ENCODE data around the gene PHACTR4. TPM values are rescaled to one million over a fixed set of nuclear protein-coding genes. Genes with fewer than 3 reads are reported as not detected.

Gene PHACTR4
- total and polyA plus RNA-seq, 9 of the 15 experiments (the other 6 are each of a cell fraction or from before 2014, with no cell fraction given) = 6.4 to 43.6 (median 14.2) TPM

DNA sequence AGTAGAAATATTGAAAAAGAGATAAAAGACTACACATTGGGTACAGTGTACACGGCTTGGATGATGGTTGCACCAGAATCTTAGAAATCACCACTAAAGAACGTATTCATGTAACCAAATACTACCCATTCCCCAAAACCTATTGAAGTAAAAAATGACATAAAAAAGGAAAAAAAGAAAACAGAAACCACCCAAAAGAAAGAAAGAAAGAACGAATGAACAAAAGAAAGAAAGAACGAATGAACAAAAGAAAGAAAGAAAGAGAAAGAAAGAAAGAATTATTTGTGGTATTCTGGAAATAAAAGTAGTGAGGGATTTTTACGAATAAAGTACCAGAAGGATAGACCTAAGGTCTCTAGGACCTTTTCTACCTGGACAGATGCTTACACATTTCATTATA is 42.1 kb downstream of the PHACTR4 start:
- Histone ChIP-seq H3K9ac (ENCODE audit: insufficient read depth in 1 of 2, low read depth in 2 of 2, low read length in 2 of 2) (no peak overlapping the region), H3K9me1 (ENCODE audit: control insufficient read depth, insufficient read depth, low read length) (no peaks in the 10 kb centered on the region), H3K27ac (ENCODE audit: extremely low read depth, low read depth, low read length) (no peak overlapping the region), H4K20me1 (replicated peaks; ENCODE audit: control insufficient read depth, insufficient read depth, low read length) (0 out of 2 replicates have a peak, but pooled peaks cover 4% of the 10 kb centered on the region), H3K9me3 (replicated peaks; ENCODE audit: control insufficient read depth, insufficient read depth, low read depth, low read length) (no peaks in the 10 kb centered on the region), H3K4me1 (replicated peaks in 1 of 2; ENCODE audit: control insufficient read depth in 2 of 2, insufficient read depth in 2 of 2, low read length in 2 of 2) (peaks cover 7 to 33% of the 10 kb centered on the region in 2 experiments; a peak in 4 of 5 replicates), H3K79me2 (ENCODE audit: control insufficient read depth, insufficient read depth, low read length) (peaks cover 27% of the 10 kb centered on the region), H3K4me2 (ENCODE audit: insufficient read depth, low read length) (no peak overlapping the region), H3K27me3 (ENCODE audit: control insufficient read depth in 2 of 2, insufficient read depth in 2 of 2, low read length in 2 of 2) (no peaks in the 10 kb centered on the region), H3K36me3 (ENCODE audit: control insufficient read depth, insufficient read depth, low read length) (peaks cover 11% of the 10 kb centered on the region; the same call in 1 of the 3 replicates), H2AFZ (ENCODE audit: low read depth, low read length) (no peak overlapping the region), H3K4me3 (no peak overlapping the region)
- in situ Hi-C loops (cut with MboI) (no loop called here), intact Hi-C loops (cut with micrococcal nuclease) (loop anchor here (2.0 to 5.0 kb wide), 2 partner anchors 164 to 465 kb away; no protein-coding TSS in a partner anchor)
- POLR2A ChIA-PET = interaction anchor here (0.6 to 3.1 kb wide), 5 partner anchors 95 to 738 kb away, joined by 4 to 26 read pairs (median 8); partner anchors contain the start of gene RCC1
- ATAC-seq (no peak), DNase-seq (ENCODE audit: extremely low read depth in 1 of 4, low spot score in 3 of 4) (no peak), FAIRE-seq (no peak)
- no TSS peak for BruUV-seq (replicated peaks)
- CTCF ChIA-PET (ENCODE audit: low intra/inter-chr PET ratio) = interaction anchor here (3.3 kb wide), 1 partner anchor 191 kb away, joined by 9 read pairs; no protein-coding TSS in a partner anchor
- 63% methylated on average over 5 of the region's 5 CpGs for WGBS (ENCODE audit: insufficient coverage, low coverage, missing lambda C conversion rate)
- TF ChIP-seq C11orf30 (IDR thresholded peaks at IDR 0.05; ENCODE audit: low read depth) (no peak), PHB2 (IDR thresholded peaks at IDR 0.05; ENCODE audit: low read depth) (peak; percentile 25; the same call in 1 of the 2 replicates), POLR2H (tag; IDR thresholded peaks at IDR 0.05; ENCODE audit: low read depth) (peak; percentile 42; the same call in 1 of the 2 replicates), STAT6 (CRISPR knock-in tag; IDR thresholded peaks at IDR 0.05) (no peak), BCLAF1 (IDR thresholded peaks at IDR 0.05; ENCODE audit: borderline replicate concordance in 1 of 2, control insufficient read depth in 1 of 2, low read depth in 2 of 2, low read length in 1 of 2) (no peak), ZNF217 (CRISPR knock-in tag; IDR thresholded peaks at IDR 0.05) (no peak), NONO (IDR thresholded peaks at IDR 0.05; ENCODE audit: low read depth in 2 of 2, low read length in 1 of 2) (no peak), TEAD2 (tag; IDR thresholded peaks at IDR 0.05) (no peak), ZNF518B (CRISPR knock-in tag; IDR thresholded peaks at IDR 0.05) (no peak), POLR2G (IDR thresholded peaks at IDR 0.05; ENCODE audit: low read depth, low read length) (no peak), TAF9B (IDR thresholded peaks at IDR 0.05; ENCODE audit: partially characterized antibody) (peak; percentile 23), XRCC5 (IDR thresholded peaks at IDR 0.05; ENCODE audit: low read depth, low read length) (no peak), ZKSCAN1 (IDR thresholded peaks at IDR 0.05; ENCODE audit: low read depth, low read length) (no peak)

Data from K562 (cell line).